GM12878 (cell line): Measurements from ENCODE around the gene ZG16. TPM values are rescaled to one million over a fixed set of nuclear protein-coding genes. Genes with fewer than 3 reads are reported as not detected.

Experiments
- ATAC-seq: fragments of 200-7000 bp; cut with Tn5 transposase; 3 replicates; pipeline ENCODE4 v1.9.1; 2020; ENCODE audit warnings: mild to moderate bottlenecking, moderate library complexity
- BruUV-seq: library from RNA; stranded (reverse); fragments of 400-500 nt; replicated peaks from 2 replicates; lab custom pipeline; 2021; lab: Mats Ljungman, UMichigan
- CTCF ChIA-PET: fragments of 300-600 bp; sonication (Branson Sonifier 250); formaldehyde crosslinking; extraction: SDS; loops from one replicate; lab custom pipeline; 2021; ENCODE audit warnings: inconsistent platforms; lab: Yijun Ruan, JAX
- POLR2A ChIA-PET: fragments of 350-600 bp; formaldehyde crosslinking; extraction: SDS; loops from one replicate; lab custom pipeline; 2021; ENCODE audit warnings: inconsistent platforms; lab: Charles Lee
- RAD21 ChIA-PET: fragments of 300-600 bp; sonication (Branson Sonifier 250); formaldehyde crosslinking; loops from one replicate; lab custom pipeline; 2023; ENCODE audit warnings: antibody characterized with exemption; ENCODE audit not compliant: unreplicated experiment; lab: Charles Lee
- SMC1A ChIA-PET: fragments of 300-600 bp; sonication (Branson Sonifier 250); formaldehyde crosslinking; loops from one replicate; lab custom pipeline; 2023; ENCODE audit not compliant: unreplicated experiment, uncharacterized antibody; lab: Charles Lee
- DNase-seq: peaks from one replicate; pipeline ENCODE4 v3.0.0-alpha.2; 2011; ENCODE audit warnings: low read depth, low spot score
- FAIRE-seq: peaks from 3 replicates; lab custom pipeline; 2011; peaks lifted over from hg19 to GRCh38; lab: Jason Lieb, UNC
- H2AFZ ChIP-seq: 2 replicates; pipeline ENCODE4 v1.6.0; 2011; ENCODE audit warnings: low read depth, low read length, control low read depth; ENCODE audit not compliant: control insufficient read depth
- H3K27ac ChIP-seq: 2 replicates; pipeline ENCODE4 v1.5.1; 2011; ENCODE audit warnings: control low read depth; ENCODE audit not compliant: control insufficient read depth, insufficient read depth
- H3K27me3 ChIP-seq, 2 experiments: replicated peaks in 1 of 2; 2 replicates each; pipeline versions ENCODE4 v1.6.0 to v1.6.1; 2011; ENCODE audit warnings: low read length in 1 of 2; ENCODE audit not compliant: control insufficient read depth in 2 of 2, insufficient read depth in 2 of 2
- H3K36me3 ChIP-seq, 2 experiments: 2 replicates each; pipeline ENCODE4 v1.5.1; 2011; ENCODE audit warnings: low read length in 1 of 2; ENCODE audit not compliant: control insufficient read depth in 2 of 2, insufficient read depth in 2 of 2
- H3K4me1 ChIP-seq: 2 replicates; pipeline ENCODE4 v1.6.1; 2011; ENCODE audit warnings: mild to moderate bottlenecking, low read length, moderate library complexity, mixed read lengths; ENCODE audit not compliant: control insufficient read depth, insufficient read depth
- H3K4me2 ChIP-seq: 2 replicates; pipeline ENCODE4 v1.6.0; 2011; ENCODE audit warnings: control low read depth; ENCODE audit not compliant: control insufficient read depth, insufficient read depth
- H3K4me3 ChIP-seq: fragments of 200-600 bp; sonication (generic); 2 replicates; pipeline ENCODE4 v1.5.1; 2016
- H3K79me2 ChIP-seq: 2 replicates; pipeline ENCODE4 v1.6.0; 2011; ENCODE audit warnings: low read length; ENCODE audit not compliant: control insufficient read depth, insufficient read depth
- H3K9ac ChIP-seq: 2 replicates; pipeline ENCODE4 v1.8.0; 2011; ENCODE audit warnings: low read length, control low read depth, mixed read lengths; ENCODE audit not compliant: control insufficient read depth, insufficient read depth
- H3K9me3 ChIP-seq: replicated peaks from 3 replicates; pipeline ENCODE4 v1.5.1; 2011; ENCODE audit warnings: mild to moderate bottlenecking, low read length; ENCODE audit not compliant: control insufficient read depth, insufficient read depth
- H4K20me1 ChIP-seq: 2 replicates; pipeline ENCODE4 v1.6.0; 2011; ENCODE audit not compliant: control insufficient read depth, insufficient read depth
- ZNF622 ChIP-seq: fragments of 450-650 bp; IDR thresholded peaks from 2 replicates; pipeline ENCODE4 v1.6.1; 2017; ENCODE audit warnings: mild to moderate bottlenecking, inconsistent platforms
- WGBS: methylation state at CpG from one replicate; pipeline ENCODE4 v1.1.6; 2016; ENCODE audit warnings: low lambda C conversion rate; ENCODE audit not compliant: insufficient replicate concordance, insufficient coverage; ENCODE audit errors: missing lambda C conversion rate; 5-methylcytosine and 5-hydroxymethylcytosine counted together
- in situ Hi-C: fragments of 300-500 bp; cut with MboI; formaldehyde crosslinking; loops from 9 replicates; pipeline ENCODE4 v1.14.3; 2018; ENCODE audit warnings: mixed read lengths
- intact Hi-C: fragments of 100-400 bp; cut with micrococcal nuclease; formaldehyde crosslinking; loops from one replicate; pipeline ENCODE4 v1.14.2; 2022; ENCODE audit not compliant: unreplicated experiment
- polyA plus RNA-seq, 11 experiments: library from polyadenylated mRNA; depleted of rRNA in 4 of 11; unstranded in 6 of 11; stranded (reverse) in 5 of 11; fragments of >200 nt; fragmentation: Nextera tagmentation in 4 of 11; fragmentation: Illumina TruSeq in 1 of 11; extraction: Ambion mirVana in 4 of 11; extraction: Trizol in 1 of 11; gene quantifications; 1 replicate in 1 of 11; 2 replicates in 10 of 11; pipeline versions ENCODE4 v1.2.1 to v1.2.3, GENCODE V29; 2011 to 2016; ENCODE audit warnings: inconsistent platforms in 2 of 11, missing spikeins in 2 of 11, low read depth in 1 of 11
- total RNA-seq, 4 experiments: library from RNA; depleted of rRNA in 3 of 4; stranded (reverse); fragments of >200 nt in 3 of 4; fragmentation: Illumina TruSeq in 1 of 4; extraction: Trizol in 1 of 4; gene quantifications; 2 replicates each; pipeline versions ENCODE4 v1.2.1 to v1.2.3, GENCODE V29; 2013 to 2021
- TF ChIP-seq, protein P1 (sequence below): fragments of 450-650 bp; formaldehyde crosslinking; IDR thresholded peaks from 2 replicates; pipeline ENCODE4 v1.4.0; 2020; ENCODE audit warnings: mild to moderate bottlenecking, moderate library complexity

The ZG16 gene
- total and polyA plus RNA-seq, 10 of the 15 experiments (the other 5 are each of a cell fraction or from before 2014, with no cell fraction given), result not detected

DNA sequence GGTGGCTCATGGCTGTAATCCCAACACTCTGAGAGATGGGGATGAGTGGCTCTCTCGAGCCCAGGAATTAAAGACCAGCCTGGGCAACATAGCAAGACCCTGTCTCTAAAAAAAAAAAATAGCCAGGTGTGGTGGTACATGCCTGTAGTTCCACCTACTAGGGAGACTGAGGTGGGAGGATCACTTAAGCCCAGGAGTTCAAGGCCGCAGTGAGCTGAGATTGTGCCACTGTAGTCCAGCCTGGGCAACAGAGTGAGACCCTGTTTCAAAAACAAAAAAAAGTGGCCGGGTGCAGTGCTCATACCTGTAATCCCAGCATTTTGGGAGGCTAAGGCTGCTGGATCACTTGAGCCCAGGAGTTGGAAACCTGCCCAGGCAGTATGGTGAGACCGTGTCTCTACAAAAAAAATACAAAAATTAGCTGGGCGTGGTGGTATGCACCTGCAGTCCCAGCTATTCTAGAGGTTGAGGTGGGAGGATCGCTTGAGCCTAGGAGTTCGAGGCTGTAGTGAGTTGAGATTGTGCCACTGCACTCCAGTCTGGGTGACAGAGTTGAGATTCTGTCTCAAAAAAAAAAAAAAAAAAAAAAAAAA is 35.3 kb upstream of the ZG16 start:
- Histone ChIP-seq H3K9ac (no peak overlapping the region), H3K27ac (no peak overlapping the region), H3K79me2 (peaks cover 10% of the 10 kb centered on the region), H2AFZ (no peak overlapping the region), H3K27me3 (no peaks in the 10 kb centered on the region), H3K9me3 (no peaks in the 10 kb centered on the region), H4K20me1 (no peaks in the 10 kb centered on the region; the same call in 1 of the 2 replicates), H3K4me2 (no peak overlapping the region), H3K4me1 (peaks cover 50% of the 10 kb centered on the region), H3K4me3 (no peak overlapping the region), H3K36me3 (no peaks in the 10 kb centered on the region; a peak in 2 of 4 replicates)
- in situ Hi-C loops, result no loop called here
- POLR2A ChIA-PET, result interaction anchor here (0.6 kb wide), 1 partner anchor 11 kb away, joined by 3 read pairs; no protein-coding TSS in a partner anchor
- DNase-seq, result no peak
- TF ChIP-seq ZNF622, result no peak
- TF ChIP-seq, protein P1, sequence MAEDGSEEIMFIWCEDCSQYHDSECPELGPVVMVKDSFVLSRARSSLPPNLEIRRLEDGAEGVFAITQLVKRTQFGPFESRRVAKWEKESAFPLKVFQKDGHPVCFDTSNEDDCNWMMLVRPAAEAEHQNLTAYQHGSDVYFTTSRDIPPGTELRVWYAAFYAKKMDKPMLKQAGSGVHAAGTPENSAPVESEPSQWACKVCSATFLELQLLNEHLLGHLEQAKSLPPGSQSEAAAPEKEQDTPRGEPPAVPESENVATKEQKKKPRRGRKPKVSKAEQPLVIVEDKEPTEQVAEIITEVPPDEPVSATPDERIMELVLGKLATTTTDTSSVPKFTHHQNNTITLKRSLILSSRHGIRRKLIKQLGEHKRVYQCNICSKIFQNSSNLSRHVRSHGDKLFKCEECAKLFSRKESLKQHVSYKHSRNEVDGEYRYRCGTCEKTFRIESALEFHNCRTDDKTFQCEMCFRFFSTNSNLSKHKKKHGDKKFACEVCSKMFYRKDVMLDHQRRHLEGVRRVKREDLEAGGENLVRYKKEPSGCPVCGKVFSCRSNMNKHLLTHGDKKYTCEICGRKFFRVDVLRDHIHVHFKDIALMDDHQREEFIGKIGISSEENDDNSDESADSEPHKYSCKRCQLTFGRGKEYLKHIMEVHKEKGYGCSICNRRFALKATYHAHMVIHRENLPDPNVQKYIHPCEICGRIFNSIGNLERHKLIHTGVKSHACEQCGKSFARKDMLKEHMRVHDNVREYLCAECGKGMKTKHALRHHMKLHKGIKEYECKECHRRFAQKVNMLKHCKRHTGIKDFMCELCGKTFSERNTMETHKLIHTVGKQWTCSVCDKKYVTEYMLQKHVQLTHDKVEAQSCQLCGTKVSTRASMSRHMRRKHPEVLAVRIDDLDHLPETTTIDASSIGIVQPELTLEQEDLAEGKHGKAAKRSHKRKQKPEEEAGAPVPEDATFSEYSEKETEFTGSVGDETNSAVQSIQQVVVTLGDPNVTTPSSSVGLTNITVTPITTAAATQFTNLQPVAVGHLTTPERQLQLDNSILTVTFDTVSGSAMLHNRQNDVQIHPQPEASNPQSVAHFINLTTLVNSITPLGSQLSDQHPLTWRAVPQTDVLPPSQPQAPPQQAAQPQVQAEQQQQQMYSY (CRISPR knock-in tag), result no peak
- ATAC-seq, result no peak
- no TSS peak for BruUV-seq
- intact Hi-C loops, result no loop called here
- CTCF ChIA-PET, result interaction anchor here (0.6 to 1.4 kb wide), 2 partner anchors 47 to 1065 kb away, joined by 3 read pairs; no protein-coding TSS in a partner anchor
- RAD21 ChIA-PET, result no interaction called here
- FAIRE-seq, result no peak
- WGBS, result 86% methylated on average over 7 of the region's 7 CpGs
- SMC1A ChIA-PET, result no interaction called here
